Mesothelial cell of epicardium (in vitro differentiated cells): Measurements from ENCODE around the gene PIP4K2C. TPM values are rescaled to one million over a fixed set of nuclear protein-coding genes. Genes with fewer than 3 reads are reported as not detected.

Experiments used
- DNase-seq, 2 experiments: peaks; one replicate each; pipeline ENCODE4 v3.0.0; 2021; ENCODE audit warnings: low spot score in 2 of 2; ENCODE audit not compliant: unreplicated experiment in 2 of 2
- H3K27ac Mint-ChIP-seq: 2 replicates; pipeline ENCODE4 v1.8.0; 2021; ENCODE audit warnings: mixed read lengths
- H3K27me3 Mint-ChIP-seq: 2 replicates; pipeline ENCODE4 v1.8.0; 2021; ENCODE audit warnings: low read depth, mixed read lengths
- H3K36me3 Mint-ChIP-seq: 2 replicates; pipeline ENCODE4 v1.8.0; 2021; ENCODE audit warnings: mixed read lengths
- H3K4me1 Mint-ChIP-seq: 2 replicates; pipeline ENCODE4 v1.8.0; 2021; ENCODE audit warnings: mixed read lengths
- H3K4me3 Mint-ChIP-seq: 2 replicates; pipeline ENCODE4 v1.8.0; 2021; ENCODE audit warnings: mild to moderate bottlenecking, moderate library complexity, mixed read lengths
- H3K9me3 Mint-ChIP-seq: 2 replicates; pipeline ENCODE4 v1.8.0; 2021; ENCODE audit warnings: mixed read lengths
- total RNA-seq: library from RNA; stranded (reverse); gene quantifications from 3 replicates; pipeline ENCODE4 v1.2.1, GENCODE V29; 2021
- TF ChIP-seq, protein P1 (sequence below): fragments of 200-600 bp; sonication (generic); IDR thresholded peaks from one replicate; pipeline ENCODE4 v1.5.0; 2021; ENCODE audit warnings: antibody characterized with exemption; ENCODE audit not compliant: unreplicated experiment

The PIP4K2C gene
- total RNA-seq, 1 donor from 2014 or later = 24.2 TPM

DNA sequence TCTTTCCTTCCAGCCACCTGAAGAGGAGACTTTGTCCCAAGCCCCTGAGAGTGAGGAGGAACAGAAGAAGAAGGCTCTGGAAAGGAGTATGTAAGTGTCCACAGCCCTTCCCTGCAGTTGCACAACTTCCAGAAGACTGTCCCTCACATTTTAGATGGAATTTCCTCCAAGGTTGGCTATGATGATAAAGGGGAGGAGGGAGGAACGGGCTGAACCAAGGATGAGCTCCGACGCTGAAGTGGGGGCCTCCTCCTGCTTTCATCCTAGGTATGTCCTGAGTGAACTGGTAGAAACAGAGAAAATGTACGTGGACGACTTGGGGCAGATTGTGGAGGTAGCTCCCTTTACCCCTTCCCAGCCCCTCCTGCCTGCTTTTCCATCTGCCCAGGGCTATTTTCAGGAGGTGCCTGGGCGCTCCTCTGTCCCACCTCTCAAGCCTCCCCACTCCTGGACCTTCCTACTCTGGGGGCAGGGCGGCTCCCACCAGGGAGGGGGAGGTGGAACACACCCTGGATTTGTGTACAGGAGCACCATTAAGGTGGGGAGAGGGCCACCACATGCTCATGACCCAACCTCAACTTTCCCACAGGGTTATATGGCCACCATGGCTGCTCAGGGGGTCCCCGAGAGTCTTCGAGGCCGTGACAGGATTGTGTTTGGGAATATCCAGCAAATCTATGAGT lies 22.6 kb downstream of the PIP4K2C start:
- Mint-ChIP-seq H3K4me3 (no peak overlapping the region), H3K4me1 (peaks cover 25% of the 10 kb centered on the region), H3K27ac (no peak overlapping the region), H3K36me3 (peaks cover 46% of the 10 kb centered on the region), H3K9me3 (no peaks in the 10 kb centered on the region), H3K27me3 (peaks cover 31% of the 10 kb centered on the region)
- DNase-seq = no peak
- TF ChIP-seq, protein P1, sequence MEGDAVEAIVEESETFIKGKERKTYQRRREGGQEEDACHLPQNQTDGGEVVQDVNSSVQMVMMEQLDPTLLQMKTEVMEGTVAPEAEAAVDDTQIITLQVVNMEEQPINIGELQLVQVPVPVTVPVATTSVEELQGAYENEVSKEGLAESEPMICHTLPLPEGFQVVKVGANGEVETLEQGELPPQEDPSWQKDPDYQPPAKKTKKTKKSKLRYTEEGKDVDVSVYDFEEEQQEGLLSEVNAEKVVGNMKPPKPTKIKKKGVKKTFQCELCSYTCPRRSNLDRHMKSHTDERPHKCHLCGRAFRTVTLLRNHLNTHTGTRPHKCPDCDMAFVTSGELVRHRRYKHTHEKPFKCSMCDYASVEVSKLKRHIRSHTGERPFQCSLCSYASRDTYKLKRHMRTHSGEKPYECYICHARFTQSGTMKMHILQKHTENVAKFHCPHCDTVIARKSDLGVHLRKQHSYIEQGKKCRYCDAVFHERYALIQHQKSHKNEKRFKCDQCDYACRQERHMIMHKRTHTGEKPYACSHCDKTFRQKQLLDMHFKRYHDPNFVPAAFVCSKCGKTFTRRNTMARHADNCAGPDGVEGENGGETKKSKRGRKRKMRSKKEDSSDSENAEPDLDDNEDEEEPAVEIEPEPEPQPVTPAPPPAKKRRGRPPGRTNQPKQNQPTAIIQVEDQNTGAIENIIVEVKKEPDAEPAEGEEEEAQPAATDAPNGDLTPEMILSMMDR = no peak

DNA sequence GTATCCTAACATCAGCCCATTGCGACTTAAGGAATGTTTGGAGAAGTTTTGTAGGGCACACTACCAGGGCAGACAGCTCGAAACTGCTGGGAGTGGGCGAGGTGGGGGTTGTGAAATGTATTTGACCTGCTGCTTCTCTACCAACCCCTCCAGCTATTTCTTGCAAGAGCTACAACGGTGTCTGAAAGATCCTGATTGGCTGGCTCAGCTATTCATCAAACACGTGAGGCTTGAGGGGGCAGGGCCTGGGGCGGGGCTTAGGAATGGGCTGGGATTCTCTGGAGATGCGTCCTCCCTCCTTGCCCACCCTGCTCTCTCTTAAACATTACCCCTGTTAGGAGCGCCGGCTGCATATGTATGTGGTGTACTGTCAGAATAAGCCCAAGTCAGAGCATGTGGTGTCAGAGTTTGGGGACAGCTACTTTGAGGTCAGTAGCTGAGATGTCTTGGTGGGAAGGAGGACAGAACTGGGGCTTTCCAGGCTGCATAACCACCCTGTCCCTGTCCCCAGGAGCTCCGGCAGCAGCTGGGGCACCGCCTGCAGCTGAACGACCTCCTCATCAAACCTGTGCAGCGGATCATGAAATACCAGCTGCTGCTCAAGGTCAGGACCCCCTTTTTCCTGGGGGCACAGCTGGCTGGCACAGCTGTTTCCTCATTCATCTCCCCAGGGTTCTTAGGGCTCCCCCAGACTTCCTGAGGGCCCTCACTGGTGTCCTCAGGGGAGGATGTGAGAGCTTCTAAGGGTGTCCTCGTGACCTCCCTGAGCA lies 23.4 kb downstream of the PIP4K2C start:
- Mint-ChIP-seq H3K27me3 (peaks cover 39% of the 10 kb centered on the region), H3K4me3 (no peak overlapping the region)

DNA sequence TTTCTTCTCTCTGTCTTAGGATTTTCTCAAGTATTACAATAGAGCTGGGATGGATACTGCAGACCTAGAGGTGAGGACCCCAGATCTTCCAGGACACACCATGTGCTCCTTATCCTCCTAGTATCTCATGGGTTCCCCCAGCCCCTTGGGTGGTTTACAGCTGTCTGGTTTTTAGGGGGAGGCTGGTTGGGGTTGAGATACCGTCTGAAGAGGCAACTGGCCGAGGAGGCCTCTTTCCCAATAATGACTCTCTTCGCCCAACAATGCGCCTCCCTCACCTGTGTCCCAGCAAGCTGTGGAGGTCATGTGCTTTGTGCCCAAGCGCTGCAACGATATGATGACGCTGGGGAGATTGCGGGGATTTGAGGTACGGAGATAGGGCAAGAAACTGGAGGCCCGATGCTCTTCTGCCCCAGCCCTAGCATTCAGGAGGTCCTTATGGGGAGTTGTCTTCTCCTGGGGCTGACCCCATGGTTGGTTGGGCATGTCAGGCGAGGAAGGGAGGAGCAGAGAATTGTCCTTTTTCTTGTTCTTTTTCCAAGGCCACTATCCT lies 24.0 kb downstream of the PIP4K2C start:
- DNase-seq = no peak
- Mint-ChIP-seq H3K27me3 (peaks cover 45% of the 10 kb centered on the region), H3K36me3 (peaks cover 50% of the 10 kb centered on the region), H3K27ac (no peak overlapping the region), H3K4me1 (peaks cover 19% of the 10 kb centered on the region), H3K4me3 (no peak overlapping the region), H3K9me3 (no peaks in the 10 kb centered on the region)
- TF ChIP-seq, protein P1 = no peak

More for the DNA sequence above, 23.4 kb downstream of the PIP4K2C start:
- no peak for DNase-seq
- Mint-ChIP-seq H3K9me3 (no peaks in the 10 kb centered on the region), H3K27ac (no peak overlapping the region), H3K36me3 (peaks cover 50% of the 10 kb centered on the region), H3K4me1 (peaks cover 23% of the 10 kb centered on the region)
- TF ChIP-seq, protein P1 = no peak

DNA sequence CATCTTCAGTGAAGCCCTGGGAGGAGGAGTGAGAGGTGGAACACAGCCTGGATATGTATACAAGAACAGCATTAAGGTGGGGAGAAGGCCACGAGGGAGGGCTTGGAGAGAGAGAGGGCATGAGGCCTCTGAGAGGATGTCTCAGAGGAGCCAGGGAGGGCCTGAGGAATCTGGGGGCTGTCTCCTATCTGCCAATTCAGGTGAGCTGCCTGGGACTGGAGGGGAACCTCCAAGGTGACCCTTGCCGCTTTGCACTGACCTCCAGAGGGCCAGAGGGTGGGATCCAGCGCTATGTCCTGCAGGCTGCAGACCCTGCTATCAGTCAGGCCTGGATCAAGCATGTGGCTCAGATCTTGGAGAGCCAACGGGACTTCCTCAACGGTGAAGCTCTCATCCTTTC lies 24.6 kb downstream of the PIP4K2C start:
- Mint-ChIP-seq H3K36me3 (peaks cover 50% of the 10 kb centered on the region), H3K4me3 (no peak overlapping the region), H3K27me3 (peaks cover 52% of the 10 kb centered on the region), H3K9me3 (no peaks in the 10 kb centered on the region), H3K27ac (no peak overlapping the region), H3K4me1 (peaks cover 16% of the 10 kb centered on the region)
- TF ChIP-seq, protein P1 = no peak
- no peak for DNase-seq

DNA sequence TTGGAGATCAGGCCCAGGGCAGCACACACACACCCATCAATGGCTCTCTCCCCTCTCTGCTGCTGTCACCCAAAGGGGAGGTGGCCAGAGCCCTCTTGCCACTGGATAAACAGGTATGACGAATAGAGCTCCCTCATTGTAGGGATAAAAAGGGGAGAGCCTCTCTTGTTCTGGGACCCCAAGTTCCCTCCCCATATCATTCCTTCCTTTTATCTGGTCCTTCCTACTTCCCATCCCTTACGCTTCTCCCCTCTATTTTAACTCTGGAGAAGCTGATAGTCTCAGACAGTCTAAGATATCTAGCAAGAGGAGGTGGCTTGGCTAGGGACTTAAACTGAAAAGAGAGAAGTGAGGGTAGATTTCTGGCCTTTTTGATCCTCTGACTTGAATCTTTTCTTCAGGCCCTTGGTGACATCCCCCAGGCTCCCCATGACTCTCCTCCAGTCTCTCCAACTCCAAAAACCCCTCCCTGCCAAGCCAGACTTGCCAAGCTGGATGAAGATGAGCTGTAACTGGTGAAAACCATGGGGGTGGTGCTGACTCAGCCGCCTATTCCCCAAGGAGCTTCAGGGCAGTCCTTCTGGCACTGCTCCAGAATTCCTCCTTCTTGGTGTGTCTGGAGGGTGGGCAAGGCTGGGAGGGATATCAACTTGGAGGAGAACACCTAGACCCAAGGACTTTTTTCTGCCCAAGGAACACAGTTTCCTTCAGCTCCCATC lies 25.6 kb downstream of the PIP4K2C start:
- peaks cover 61% of the 10 kb centered on the region for H3K27me3 Mint-ChIP-seq
- peaks cover 50% of the 10 kb centered on the region for H3K36me3 Mint-ChIP-seq
- H3K4me1 Mint-ChIP-seq = peaks cover 21% of the 10 kb centered on the region
- H3K4me3 Mint-ChIP-seq = no peak overlapping the region
- no peak for DNase-seq
- TF ChIP-seq, protein P1 = no peak
- no peaks in the 10 kb centered on the region for H3K9me3 Mint-ChIP-seq
- no peak overlapping the region for H3K27ac Mint-ChIP-seq
